GM12891 (cell line): ENCODE results near the gene ATP1B3.

Source experiments
- DNase-seq: peaks from one replicate; pipeline ENCODE4 v3.0.0; 2011; ENCODE audit warnings: low spot score; ENCODE audit not compliant: insufficient read length
- FAIRE-seq: peaks from 2 replicates; lab custom pipeline; 2011; peaks lifted over from hg19 to GRCh38; lab: Jason Lieb, UNC
- PAX5 ChIP-seq: IDR thresholded peaks from 2 replicates; pipeline ENCODE4 v1.6.1; 2011; ENCODE audit warnings: low read length, moderate library complexity, mild to moderate bottlenecking; ENCODE audit not compliant: insufficient read depth, severe bottlenecking
- POLR2A ChIP-seq: IDR thresholded peaks from 2 replicates; pipeline ENCODE4 v1.6.1; 2011; ENCODE audit warnings: low read depth, low read length, control low read depth
- POLR2AphosphoS5 ChIP-seq: IDR thresholded peaks from 2 replicates; pipeline ENCODE4 v1.6.1; 2011; ENCODE audit warnings: low read depth, low read length, control low read depth
- POU2F2 ChIP-seq: IDR thresholded peaks from 2 replicates; pipeline ENCODE4 v1.6.1; 2011; ENCODE audit warnings: low read depth, mild to moderate bottlenecking, control low read depth, low read length, moderate library complexity
- SPI1 ChIP-seq: IDR thresholded peaks from 2 replicates; pipeline ENCODE4 v1.6.1; 2011; ENCODE audit warnings: low read depth, low read length, control low read depth
- TAF1 ChIP-seq: IDR thresholded peaks from 2 replicates; pipeline ENCODE4 v1.6.1; 2011; ENCODE audit warnings: low read depth, low read length, control low read depth

ATP1B3 gene

DNA sequence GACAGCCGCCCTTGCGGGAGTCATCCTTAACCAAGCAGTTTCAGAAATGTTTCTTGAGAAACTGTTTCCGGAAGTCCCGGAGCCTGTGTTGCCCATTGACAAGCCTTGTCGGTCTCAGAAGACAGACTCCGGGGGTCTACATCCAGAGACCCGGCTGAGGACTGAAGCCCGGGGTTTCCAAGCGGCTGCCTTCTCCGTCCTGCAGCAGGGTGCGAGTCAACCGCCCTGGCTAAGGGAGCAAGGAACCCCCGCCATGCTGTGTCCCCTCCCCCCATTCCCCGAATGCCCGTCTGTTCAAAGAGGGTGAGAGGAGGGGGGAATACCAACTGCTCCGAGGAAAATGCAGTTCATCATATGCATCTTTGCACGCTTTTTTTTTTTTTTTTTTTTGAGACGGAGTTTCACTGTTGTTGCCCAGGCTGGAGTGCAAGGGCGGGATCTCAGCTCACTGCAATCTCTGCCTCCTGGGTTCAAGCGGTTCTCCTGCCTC is 61.6 kb downstream of the ATP1B3 start:
- FAIRE-seq (no peak), DNase-seq (no peak)
- TF ChIP-seq POLR2AphosphoS5 = no peak
- no peak for TF ChIP-seq TAF1
- no peak for TF ChIP-seq SPI1
- no peak for TF ChIP-seq PAX5
- TF ChIP-seq POLR2A = no peak
- no peak for TF ChIP-seq POU2F2

- FAIRE-seq (no peak), DNase-seq (no peak)
- TF ChIP-seq POU2F2 = no peak
- TF ChIP-seq PAX5 = no peak
- no peak for TF ChIP-seq TAF1
- no peak for TF ChIP-seq POLR2AphosphoS5
- no peak for TF ChIP-seq POLR2A
- TF ChIP-seq SPI1 = no peak
Measured at GRCh38 chr3:141939759-141940158, 63.3 kb downstream of the ATP1B3 start.

GRCh38 chr3:141940194-141940776 is 63.8 kb downstream of the ATP1B3 start:
- FAIRE-seq (no peak), DNase-seq (no peak)
- TF ChIP-seq POLR2AphosphoS5 (no peak), SPI1 (no peak)

DNA sequence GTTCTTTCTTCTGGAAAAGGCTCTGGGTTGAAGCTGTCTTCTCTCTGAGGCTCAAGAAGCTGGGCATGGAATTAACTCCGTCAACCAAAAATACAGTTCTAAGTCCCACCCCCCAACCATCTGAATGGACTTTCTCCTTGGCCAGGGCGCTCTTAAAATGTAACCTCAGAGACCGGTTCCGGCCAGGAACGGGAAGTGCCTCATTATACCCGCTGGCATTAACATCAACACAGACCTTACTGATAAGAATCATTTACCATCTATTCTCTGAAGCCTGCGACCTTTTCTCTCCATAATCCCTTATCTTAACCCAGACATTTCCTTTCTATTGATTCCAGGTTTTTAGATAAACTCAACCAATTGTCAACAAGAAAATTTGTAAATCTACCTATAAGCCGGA is 64.7 kb downstream of the ATP1B3 start:
- DNase-seq = no peak
- FAIRE-seq = no peak
- TF ChIP-seq TAF1 = no peak
- peak; percentile 30; the same call in 1 of the 2 replicates for TF ChIP-seq SPI1
- no peak for TF ChIP-seq POU2F2

DNA sequence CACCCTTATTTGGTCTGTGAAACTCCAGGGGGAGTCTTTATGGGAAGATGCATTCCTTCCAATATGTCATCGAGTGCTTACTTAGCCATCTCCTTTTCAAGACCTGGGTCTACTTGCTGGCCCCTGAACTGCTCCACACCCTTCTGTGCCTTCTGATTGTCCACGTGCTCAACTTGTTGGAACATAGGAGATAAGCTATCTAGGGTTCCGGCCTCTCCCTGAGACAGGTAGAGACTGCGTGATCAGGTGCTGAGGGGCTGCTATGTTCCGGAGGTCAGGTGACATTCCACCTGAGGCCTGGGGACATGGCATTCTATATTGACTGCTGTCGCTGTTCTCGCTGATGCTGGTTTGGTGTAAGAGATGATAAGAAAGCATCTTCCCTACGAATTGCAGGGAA is 65.6 kb downstream of the ATP1B3 start:
- TF ChIP-seq POLR2AphosphoS5 = no peak
- no peak for TF ChIP-seq POU2F2
- no peak for TF ChIP-seq SPI1
- TF ChIP-seq POLR2A = no peak
- no peak for TF ChIP-seq PAX5
- no peak for TF ChIP-seq TAF1

DNA sequence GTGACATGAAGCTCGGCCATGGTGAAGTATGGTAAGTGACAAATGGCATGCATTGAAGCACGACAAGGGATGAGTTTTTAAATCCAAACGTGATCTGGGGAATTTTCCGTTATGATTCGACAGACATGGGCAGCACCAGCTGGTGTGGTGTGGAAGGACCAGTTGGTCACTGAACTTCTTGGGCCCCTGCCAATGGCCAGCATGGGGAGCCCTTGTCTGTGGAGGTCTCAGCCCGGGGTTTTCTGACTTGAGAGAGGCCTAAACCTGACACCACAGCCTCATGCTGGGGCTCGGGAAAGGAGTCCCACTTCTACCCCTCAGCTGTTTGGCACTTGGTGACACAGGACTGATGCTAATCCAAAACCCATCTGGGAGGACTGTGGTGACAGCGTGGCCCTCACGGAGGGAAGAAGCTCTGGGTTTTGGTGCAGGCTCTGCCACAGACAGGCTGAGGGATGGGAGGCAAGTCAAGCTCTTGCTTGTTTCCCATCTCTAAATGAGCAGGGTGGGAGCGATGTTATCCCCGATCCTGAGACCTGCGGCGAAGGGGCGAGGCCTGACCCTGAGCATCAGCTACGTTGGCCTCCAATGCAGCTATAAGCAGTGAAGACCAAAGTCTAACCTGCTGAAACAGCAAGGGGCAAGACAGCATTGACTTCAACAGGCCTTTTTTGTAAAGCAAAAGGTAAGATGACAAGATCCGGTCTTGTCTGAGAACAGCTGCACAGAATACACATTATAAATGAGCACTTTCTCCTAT is 69.5 kb downstream of the ATP1B3 start:
- FAIRE-seq = no peak
- DNase-seq = no peak
- TF ChIP-seq POU2F2 (no peak), PAX5 (no peak), POLR2AphosphoS5 (no peak), SPI1 (no peak), TAF1 (no peak), POLR2A (no peak)

More for the DNA sequence above, 65.6 kb downstream of the ATP1B3 start:
- DNase-seq (no peak), FAIRE-seq (no peak)

DNA sequence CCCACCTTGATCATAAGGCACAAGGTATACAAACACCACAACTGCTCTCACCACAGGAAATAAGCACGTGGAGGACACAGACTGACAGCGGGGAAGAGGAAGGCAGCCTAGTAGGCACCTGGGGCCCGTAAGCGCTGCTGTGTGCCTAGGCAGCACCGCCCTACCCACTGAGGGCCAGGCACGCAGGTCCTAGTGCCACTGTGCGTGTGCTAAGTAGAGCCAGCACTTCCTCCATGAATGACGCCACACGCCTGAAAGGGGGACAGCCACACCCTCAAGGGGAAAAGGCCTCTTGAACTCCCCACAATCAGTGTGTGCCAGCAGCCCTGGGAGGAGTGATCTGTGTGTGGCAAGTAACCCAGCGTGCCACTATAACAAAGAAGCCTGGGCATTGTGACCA is 73.0 kb downstream of the ATP1B3 start:
- FAIRE-seq = no peak
- no peak for DNase-seq
- TF ChIP-seq PAX5 (no peak), POLR2AphosphoS5 (no peak), TAF1 (no peak), POLR2A (no peak), SPI1 (no peak), POU2F2 (no peak)

- TF ChIP-seq POLR2A (no peak), POU2F2 (no peak), POLR2AphosphoS5 (no peak), PAX5 (no peak), SPI1 (no peak), TAF1 (no peak)
- DNase-seq = no peak
- FAIRE-seq = no peak
Measured at GRCh38 chr3:141949972-141950371, 73.5 kb downstream of the ATP1B3 start.

- TF ChIP-seq SPI1 (no peak), POLR2A (no peak), TAF1 (no peak)
- FAIRE-seq (no peak), DNase-seq (no peak)
Measured at GRCh38 chr3:141950572-141951493, 74.4 kb downstream of the ATP1B3 start.
